Stimulated activated CD8-positive, alpha-beta memory T cell treated with anti-CD3 and anti-CD28 coated beads, Interleukin-15, amount 100 ng/mL, for 48 hours (primary cell): Measurements from ENCODE around the gene TPGS1.
A peak's percentile ranks its signal among the peaks of the same experiment; 100 is the strongest.
"Not testable (repeated sequence)": the region's sequence is repeated elsewhere in the genome, so short reads cannot be mapped to it uniquely, and the experiment has no call there.

ENCODE experiments used
- DNase-seq, 2 donors: peaks; one replicate each; pipeline ENCODE4 v3.0.0-alpha.2; 2020; ENCODE audit warnings: low read depth in 2 of 2

TPGS1 gene

GRCh38 chr19:478236-478903 lies 28.9 kb upstream of the TPGS1 start:
- no peak for DNase-seq

GRCh38 chr19:478976-479375 lies 28.3 kb upstream of the TPGS1 start:
- DNase-seq = no peak

- peak in 1 of 2 donors; percentile 40 for DNase-seq
Observed at GRCh38 chr19:480016-480855, 27.1 kb upstream of the TPGS1 start.

GRCh38 chr19:481100-481499 lies 26.2 kb upstream of the TPGS1 start:
- not testable (repeated sequence) for DNase-seq

GRCh38 chr19:482186-483041 lies 24.9 kb upstream of the TPGS1 start:
- DNase-seq = no peak

- DNase-seq = no peak
Observed at GRCh38 chr19:483332-484072, 23.8 kb upstream of the TPGS1 start.

- no peak for DNase-seq
Observed at GRCh38 chr19:484494-484893, 22.8 kb upstream of the TPGS1 start.

GRCh38 chr19:485077-485476 lies 22.2 kb upstream of the TPGS1 start:
- DNase-seq = no peak

GRCh38 chr19:485583-486236 lies 21.6 kb upstream of the TPGS1 start:
- DNase-seq = no peak

- peak; percentile 91 to 92 for DNase-seq
Observed at GRCh38 chr19:488505-489417, 18.5 kb upstream of the TPGS1 start.

- DNase-seq = no peak
Observed at GRCh38 chr19:489418-490196, 17.7 kb upstream of the TPGS1 start.

- no peak for DNase-seq
Observed at GRCh38 chr19:491146-491741, 16.1 kb upstream of the TPGS1 start.

- DNase-seq = no peak
Observed at GRCh38 chr19:492091-492531, 15.2 kb upstream of the TPGS1 start.

- DNase-seq = no peak
Observed at GRCh38 chr19:493391-494170, 13.7 kb upstream of the TPGS1 start.

- no peak for DNase-seq
Observed at GRCh38 chr19:494171-495080, 12.9 kb upstream of the TPGS1 start.

- DNase-seq = no peak
Observed at GRCh38 chr19:495081-495401, 12.3 kb upstream of the TPGS1 start.
